ENCODE data around the gene TSPEAR.

Gene TSPEAR

DNA sequence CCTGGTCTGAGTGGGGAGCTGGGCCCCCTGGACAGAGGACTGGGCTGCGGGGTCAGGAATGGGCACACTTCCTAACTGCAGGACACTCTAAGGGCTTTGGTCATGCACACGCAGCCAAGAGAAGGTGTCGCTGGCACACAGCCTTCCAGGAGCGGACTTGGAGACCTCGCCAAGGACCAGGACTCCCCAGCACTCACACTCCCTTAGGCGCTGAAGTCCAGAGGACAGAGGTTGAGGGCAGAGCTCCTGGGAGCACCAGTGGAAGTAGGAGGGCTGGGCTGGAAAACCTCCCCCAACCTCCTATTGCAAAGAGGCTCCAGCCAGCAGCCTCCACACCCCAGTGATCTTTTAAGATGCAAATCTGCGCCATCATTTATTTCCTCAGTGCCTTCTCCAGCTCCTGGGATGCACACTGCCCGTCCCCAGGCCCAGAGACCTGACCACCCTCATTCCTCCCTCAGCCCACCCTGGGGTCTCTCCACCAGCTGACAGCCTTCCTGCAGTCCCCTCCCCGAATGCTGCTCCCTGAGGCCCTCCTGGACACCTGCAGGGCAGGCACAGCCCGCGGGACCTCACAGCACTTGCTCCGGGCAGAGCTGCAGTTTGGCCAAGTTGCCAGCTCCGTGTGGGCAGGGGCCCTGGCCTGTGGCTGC, 3.0 kb downstream of the TSPEAR start:
- Histone ChIP-seq H3K36me3 (no peaks in the 10 kb centered on the region), H3K4me3 (ENCODE audit: low read depth in 1 of 2, low read length in 1 of 2) (no peak overlapping the region), H3K4me1 (ENCODE audit: control insufficient read depth in 1 of 2, insufficient read depth in 1 of 2, low read depth in 1 of 2, low read length in 1 of 2) (no peaks in the 10 kb centered on the region), H3K27me3 (peaks cover 100% of the 10 kb centered on the region), H3K9me3 (no peaks in the 10 kb centered on the region), H3K27ac (no peak overlapping the region)
- TF ChIP-seq, protein P1, sequence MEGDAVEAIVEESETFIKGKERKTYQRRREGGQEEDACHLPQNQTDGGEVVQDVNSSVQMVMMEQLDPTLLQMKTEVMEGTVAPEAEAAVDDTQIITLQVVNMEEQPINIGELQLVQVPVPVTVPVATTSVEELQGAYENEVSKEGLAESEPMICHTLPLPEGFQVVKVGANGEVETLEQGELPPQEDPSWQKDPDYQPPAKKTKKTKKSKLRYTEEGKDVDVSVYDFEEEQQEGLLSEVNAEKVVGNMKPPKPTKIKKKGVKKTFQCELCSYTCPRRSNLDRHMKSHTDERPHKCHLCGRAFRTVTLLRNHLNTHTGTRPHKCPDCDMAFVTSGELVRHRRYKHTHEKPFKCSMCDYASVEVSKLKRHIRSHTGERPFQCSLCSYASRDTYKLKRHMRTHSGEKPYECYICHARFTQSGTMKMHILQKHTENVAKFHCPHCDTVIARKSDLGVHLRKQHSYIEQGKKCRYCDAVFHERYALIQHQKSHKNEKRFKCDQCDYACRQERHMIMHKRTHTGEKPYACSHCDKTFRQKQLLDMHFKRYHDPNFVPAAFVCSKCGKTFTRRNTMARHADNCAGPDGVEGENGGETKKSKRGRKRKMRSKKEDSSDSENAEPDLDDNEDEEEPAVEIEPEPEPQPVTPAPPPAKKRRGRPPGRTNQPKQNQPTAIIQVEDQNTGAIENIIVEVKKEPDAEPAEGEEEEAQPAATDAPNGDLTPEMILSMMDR (IDR thresholded peaks at IDR 0.05) = no peak

DNA sequence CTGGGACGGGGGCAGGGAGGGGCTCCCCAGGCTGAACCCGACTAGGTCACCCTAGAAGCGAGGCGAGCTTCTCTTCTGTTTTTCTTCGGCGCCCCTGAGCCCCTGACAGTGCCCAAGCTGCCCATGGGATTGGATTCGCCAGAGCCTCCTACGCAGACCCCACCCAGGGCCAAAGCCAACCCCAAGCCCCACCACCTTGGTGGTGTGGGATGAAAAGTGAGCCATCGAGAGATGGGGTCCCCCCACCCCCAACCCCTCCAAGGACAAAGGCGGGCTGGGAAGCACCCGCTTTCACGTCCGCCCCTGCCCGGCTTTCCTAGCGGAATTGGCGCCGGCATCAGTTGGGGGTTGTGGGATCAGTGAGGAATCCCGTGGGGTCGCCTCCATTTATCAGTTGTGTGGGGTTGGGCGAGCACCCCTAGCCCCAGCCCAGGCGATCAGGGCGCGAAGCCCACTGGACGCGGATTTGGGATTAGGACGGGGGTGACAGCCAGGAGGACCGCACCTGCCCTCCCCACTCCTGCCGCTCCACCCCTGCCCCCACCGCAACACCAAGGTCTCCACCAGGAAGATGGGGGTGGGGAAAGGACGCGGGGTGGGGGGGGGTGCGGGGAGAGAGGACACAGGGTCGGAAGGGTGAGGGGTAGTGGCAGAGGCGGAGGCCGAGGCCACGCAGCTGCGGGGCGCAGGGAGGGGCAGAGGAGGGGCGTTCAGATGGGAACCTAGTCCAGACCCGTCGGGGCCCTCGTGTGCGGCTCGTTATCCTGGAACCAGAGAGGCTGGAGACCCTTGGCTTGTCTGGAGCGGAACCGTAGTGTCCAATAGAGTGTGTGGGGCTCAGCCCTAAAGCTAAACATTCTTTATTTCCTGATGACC, 4.4 kb downstream of the TSPEAR start:
- no peaks in the 10 kb centered on the region for H3K9me3 ChIP-seq
- no peaks in the 10 kb centered on the region for H3K36me3 ChIP-seq
- no peaks in the 10 kb centered on the region for H3K4me1 ChIP-seq (ENCODE audit: control insufficient read depth in 1 of 2, insufficient read depth in 1 of 2, low read depth in 1 of 2, low read length in 1 of 2)
- TF ChIP-seq, protein P1 (IDR thresholded peaks at IDR 0.05) = no peak
- H3K4me3 ChIP-seq (ENCODE audit: low read depth in 1 of 2, low read length in 1 of 2) = no peak overlapping the region
- no peak overlapping the region for H3K27ac ChIP-seq
- H3K27me3 ChIP-seq = peaks cover 100% of the 10 kb centered on the region

DNA sequence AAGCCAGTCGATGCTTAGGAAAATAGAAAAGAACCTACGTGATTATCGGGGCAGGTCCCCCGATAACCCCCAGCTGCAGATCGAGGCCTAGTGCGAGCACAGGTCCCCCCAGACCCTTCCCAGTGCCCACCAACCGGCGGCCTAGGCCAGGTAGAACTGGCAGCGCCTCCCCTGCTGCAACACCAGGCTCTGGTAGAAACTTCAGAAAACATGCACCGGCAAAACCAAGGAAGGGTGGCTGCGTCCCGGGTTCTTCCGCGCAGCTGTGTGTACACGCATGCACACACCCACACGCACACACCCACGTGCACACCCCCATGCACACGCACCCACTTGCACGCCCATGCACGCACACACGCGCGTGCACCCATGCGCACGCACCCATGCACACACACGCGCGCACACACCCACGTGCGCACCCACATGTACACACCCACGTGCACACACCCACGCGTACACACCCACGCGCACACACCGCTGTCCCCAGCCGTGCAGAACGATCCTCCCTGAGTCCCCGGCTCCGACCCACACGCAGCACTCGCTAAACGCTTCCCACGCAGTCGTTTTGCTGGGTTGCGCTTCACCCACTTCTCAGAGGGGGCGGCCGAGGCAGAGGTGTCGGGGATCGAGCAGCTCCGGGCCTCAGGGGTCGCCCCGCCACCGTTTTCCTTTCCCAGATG, 5.2 kb downstream of the TSPEAR start:
- H3K4me3 ChIP-seq (ENCODE audit: low read depth in 1 of 2, low read length in 1 of 2) = no peak overlapping the region
- H3K27me3 ChIP-seq = peaks cover 100% of the 10 kb centered on the region
- no peaks in the 10 kb centered on the region for H3K4me1 ChIP-seq (ENCODE audit: control insufficient read depth in 1 of 2, insufficient read depth in 1 of 2, low read depth in 1 of 2, low read length in 1 of 2)
- H3K27ac ChIP-seq = no peak overlapping the region
- no peaks in the 10 kb centered on the region for H3K36me3 ChIP-seq
- TF ChIP-seq, protein P1 (IDR thresholded peaks at IDR 0.05) = no peak
- no peaks in the 10 kb centered on the region for H3K9me3 ChIP-seq

DNA sequence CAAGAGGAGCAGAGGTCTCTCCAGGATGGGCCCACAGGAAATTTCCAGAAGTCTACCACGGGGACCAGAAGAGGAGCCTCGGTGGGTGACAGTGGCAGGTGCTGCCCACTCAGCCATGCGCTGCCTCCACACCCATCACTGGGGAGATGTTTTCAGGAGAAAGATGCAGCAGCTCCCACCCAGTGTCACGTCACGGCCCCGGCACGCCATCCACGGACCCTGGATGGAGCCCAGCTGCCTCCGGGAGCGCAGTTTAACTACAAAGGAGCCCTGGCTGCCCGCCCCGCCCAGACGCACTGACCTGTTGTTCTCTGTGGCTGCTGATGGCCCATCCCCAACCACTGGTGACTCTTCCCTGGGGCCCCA, 6.8 kb downstream of the TSPEAR start:
- no peak overlapping the region for H3K27ac ChIP-seq
- TF ChIP-seq, protein P1 (IDR thresholded peaks at IDR 0.05) = no peak

DNA sequence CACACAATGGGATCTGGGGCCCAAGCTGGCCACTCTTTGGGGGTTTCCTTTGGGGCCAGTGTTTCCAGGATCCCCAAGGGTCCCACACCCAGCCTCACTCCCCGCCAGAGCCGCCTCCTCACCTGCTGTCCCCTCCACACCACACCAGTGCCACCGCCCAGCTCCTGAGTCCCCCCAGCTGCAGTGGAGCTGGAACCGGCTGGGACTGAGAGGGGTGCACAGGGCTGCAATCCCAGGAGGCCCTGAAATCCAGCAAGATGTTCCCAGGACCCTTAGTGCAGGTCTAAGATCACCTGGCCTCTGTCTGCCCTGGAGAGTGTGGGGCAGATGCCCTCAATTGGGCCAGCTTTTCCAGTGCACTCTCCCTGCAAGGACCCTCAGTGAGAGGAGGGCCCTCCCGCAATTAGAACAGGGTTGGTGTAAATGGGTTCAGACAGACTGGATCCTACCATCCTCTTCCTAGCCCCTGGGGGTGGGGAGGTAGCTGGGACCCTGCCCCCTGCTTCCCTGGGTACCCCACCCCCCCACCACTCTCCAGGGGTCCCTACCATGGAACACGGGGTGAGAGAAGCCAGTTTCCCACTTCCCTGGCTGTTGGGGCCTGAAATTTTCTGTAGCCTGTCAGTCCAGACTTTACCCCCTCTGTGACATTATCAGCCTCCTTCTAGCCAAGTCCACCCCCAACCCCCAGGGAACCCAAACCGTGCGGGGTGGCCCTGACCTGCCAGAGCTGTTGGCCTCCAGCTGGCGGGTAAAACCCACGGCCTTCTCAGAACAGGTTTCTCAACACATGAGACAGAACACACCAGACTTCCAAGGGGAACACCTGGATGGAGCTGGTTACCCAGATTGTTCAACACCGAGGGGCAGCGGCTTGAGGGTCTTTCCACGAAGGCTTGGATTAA, 7.4 kb downstream of the TSPEAR start:
- H3K27me3 ChIP-seq = peaks cover 100% of the 10 kb centered on the region

More for the DNA sequence above, 6.8 kb downstream of the TSPEAR start:
- no peak overlapping the region for H3K4me3 ChIP-seq (ENCODE audit: low read depth in 1 of 2, low read length in 1 of 2)
- no peaks in the 10 kb centered on the region for H3K36me3 ChIP-seq
- no peaks in the 10 kb centered on the region for H3K9me3 ChIP-seq
- H3K4me1 ChIP-seq (ENCODE audit: control insufficient read depth in 1 of 2, insufficient read depth in 1 of 2, low read depth in 1 of 2, low read length in 1 of 2) = no peaks in the 10 kb centered on the region
- peaks cover 100% of the 10 kb centered on the region for H3K27me3 ChIP-seq

More for the DNA sequence above, 7.4 kb downstream of the TSPEAR start:
- TF ChIP-seq, protein P1 (IDR thresholded peaks at IDR 0.05) = no peak
- Histone ChIP-seq H3K4me3 (ENCODE audit: low read depth in 1 of 2, low read length in 1 of 2) (no peak overlapping the region), H3K36me3 (no peaks in the 10 kb centered on the region), H3K27ac (no peak overlapping the region), H3K4me1 (ENCODE audit: control insufficient read depth in 1 of 2, insufficient read depth in 1 of 2, low read depth in 1 of 2, low read length in 1 of 2) (no peaks in the 10 kb centered on the region), H3K9me3 (no peaks in the 10 kb centered on the region)

Measured in neutrophil (primary cell).